Activated T-cell treated with anti-CD3 and anti-CD28 coated beads for 4 hours (primary cell): ENCODE results near the gene TCTA.
A peak's percentile ranks its signal among the peaks of the same experiment; 100 is the strongest.

Experiments
- DNase-seq: peaks from one replicate; pipeline ENCODE4 v3.0.0-alpha.2; 2020

The TCTA gene

DNA sequence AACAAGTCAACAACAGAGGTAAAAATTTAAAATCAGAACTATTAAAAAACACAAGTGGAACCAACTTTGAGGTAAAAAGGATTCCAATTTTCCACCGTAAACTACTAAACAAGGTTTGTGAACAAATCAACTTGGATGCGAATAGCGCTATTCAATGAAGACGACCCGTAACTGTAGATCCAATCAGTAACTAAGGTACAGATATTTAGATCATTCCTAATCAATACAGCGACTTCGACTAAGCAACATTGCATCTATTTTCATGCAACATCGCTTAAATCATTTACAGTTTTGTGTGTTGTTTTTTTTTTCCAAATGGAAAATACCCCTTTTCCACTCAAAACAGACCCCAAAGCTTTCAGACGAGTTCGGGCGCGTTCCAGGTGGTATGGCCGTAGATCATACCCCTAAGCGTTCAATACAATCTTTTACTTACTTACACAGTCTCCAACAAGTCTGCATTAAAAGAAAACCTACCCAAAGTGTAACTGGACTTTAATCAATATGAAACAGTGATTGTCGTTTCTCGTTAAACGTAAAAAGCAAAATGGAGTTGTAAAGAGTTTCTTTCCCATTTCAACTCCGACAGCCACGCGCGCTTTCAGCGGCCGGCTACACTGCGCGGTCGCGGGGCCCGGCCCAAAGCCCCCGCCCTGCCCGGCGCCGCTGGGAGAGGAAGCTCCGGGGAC, 1.2 kb upstream of the TCTA start:
- no peak for DNase-seq

DNA sequence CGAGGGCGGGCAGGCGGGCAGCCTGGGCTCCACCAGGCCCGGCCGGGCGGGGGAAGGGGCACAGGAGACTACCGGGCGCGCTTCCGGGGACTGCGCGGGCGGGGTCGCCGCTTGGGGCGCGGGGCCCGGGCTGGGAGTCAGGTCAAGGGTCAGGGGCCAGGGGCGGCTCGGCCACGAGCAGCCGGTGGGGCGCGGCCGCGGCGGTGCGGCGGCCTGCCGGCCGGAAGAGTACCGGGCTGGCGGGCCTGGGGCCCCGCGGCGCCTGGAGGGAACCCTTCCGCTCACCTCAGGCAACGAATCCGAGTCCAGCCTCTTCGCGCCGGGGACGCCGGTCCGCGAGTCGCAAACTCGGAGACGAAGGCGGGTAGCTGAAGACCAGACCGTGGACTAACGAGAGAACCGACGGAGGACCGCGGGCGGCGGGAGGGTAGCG, 672 bp upstream of the TCTA start:
- peak; percentile 19 for DNase-seq

- DNase-seq = no peak
Observed at GRCh38 chr3:49412632-49413337, 562 bp downstream of the TCTA start.

GRCh38 chr3:49413338-49413734, 1.1 kb downstream of the TCTA start:
- no peak for DNase-seq

DNA sequence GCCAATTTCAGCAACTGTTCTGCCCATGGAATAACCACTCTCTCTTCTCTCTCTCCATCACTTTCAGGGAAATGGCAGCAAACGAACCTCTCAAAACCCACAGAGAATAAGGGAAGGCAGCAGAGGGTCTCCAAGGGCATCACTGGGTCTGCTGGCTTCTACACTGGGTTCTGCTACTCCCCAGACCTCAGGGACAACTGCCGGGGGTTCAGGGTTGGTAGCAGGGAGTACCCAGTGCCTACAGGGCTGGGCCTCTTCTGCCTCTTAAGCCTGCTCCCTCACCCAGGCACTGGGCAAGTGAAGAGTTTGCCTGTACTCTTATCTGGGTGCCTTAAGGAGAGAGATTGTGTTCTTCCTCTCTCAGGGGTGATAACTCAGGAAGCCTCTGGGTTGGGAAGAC, 2.5 kb downstream of the TCTA start:
- DNase-seq = no peak

DNA sequence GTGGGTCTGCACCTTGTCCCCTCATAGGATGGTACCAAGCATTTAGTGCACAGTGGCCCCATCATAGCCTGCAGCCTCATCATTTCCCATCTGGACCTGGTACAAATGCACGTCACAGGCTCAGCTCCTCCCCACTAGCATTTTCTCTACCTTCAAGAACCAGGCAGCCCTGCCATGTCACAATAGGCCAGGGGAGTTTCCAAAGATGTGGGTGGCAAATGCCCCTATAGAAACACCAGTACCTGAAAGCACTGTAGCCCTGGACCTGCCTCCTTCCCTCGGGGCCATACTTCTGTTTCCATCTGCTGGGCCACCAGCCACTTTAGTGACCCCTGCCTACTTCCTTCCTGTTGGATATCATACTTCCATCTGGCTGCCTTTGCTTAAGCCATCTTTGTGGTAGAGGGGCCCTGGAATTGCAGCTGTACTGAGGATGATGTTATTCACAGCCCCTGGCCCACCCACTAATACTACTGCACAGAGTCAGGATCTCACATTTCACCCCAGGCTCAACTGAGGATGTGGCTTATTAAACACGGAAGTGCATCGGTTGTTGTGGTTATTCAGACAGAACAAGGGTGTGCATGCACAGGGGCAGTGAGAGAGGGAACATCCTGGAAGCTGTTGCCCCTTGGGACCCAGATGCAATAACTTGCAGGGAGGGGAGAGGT, 3.8 kb downstream of the TCTA start:
- DNase-seq = peak; percentile 42

GRCh38 chr3:49416867-49417266, 4.6 kb downstream of the TCTA start:
- no peak for DNase-seq

GRCh38 chr3:49417516-49418120, 5.4 kb downstream of the TCTA start:
- DNase-seq = no peak

DNA sequence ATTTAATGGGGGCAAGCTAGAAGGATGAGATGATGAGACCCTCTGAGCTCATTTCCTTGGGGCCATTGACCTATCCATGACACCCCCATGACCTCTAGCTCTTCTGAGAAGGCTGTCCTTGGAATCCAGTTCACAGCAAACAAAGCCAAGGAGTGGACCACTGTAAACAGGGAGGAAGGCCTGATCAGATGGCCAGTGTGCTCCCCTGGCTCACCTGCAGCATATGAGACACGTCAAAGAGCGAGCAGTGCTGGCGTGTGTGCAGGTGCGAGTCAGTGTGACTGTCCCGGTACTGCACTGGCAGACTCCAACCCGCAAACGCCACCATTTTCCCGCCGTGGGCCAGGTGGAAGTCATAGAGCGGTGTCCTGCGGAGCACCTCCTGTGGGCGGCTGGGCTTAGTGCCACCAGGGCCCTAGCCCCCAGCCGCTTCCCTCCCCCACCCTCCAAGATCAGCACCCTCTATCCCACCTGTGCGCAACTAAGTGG, 9.7 kb downstream of the TCTA start:
- no peak for DNase-seq

GRCh38 chr3:49422379-49423248, 10.4 kb downstream of the TCTA start, which contains the start of gene AMT:
AMT (minus strand) TSS chr3:49422473; CDS start chr3:49422450, 23 bp downstream.
- DNase-seq = no peak

DNA sequence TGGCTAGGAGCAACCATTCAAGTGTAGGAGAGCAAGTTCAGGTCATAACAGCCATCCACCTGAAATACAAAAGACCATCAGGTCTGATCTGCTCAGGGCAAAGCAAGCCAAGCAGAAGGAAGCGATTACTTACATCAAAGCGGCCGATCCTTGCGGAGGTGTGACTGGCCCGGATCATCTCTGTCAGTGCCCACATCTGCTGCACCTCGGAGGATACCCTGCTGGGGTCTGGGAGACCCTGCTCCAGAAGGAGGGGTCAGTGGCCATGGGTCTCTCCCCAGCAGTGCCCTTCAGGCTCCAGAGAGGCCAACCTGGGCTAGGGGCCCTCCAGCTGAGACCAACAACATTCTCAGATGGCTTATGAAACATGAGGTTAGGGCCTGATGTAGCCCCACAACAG, 12.6 kb downstream of the TCTA start:
- DNase-seq = no peak

DNA sequence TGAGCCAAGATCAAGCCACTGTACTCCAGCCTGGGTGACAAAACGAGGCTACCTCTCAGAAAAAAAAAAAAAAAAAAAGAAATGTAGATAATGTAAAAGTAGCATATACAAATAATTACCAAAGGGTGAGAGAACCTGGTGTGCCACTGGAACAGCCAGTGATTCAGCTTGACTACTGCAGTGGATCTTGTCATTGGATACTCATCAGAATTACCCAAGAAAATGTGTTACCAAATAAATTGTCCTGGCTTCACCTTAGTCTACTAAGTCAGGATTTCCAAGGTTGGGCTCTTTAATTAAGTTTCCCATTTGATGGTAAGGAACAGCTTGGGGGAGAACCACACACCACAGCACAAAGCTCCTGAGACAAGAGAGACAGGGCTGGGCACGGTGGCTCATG, 15.4 kb downstream of the TCTA start:
- DNase-seq = no peak

- DNase-seq = no peak
Observed at GRCh38 chr3:49428752-49429080, 16.5 kb downstream of the TCTA start.

DNA sequence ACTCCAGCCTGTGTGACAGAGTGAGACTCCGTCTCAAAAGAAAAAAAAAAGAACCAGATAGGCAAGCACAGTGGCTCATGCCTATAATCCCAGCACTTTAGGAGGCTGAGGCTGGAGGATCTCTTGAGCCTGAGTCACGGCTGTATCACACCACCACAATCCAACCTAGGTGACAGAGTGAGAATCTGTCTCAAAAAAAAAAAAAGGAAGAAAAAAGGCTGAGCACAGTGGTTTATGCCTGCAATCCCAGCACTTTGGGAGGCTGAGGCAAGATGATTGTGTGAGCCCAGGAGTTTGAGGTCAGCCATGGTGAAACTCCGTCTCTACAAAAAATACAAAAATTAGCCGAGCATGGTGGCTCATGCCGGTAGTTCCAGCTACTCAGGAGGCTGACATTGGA, 22.5 kb downstream of the TCTA start:
- no peak for DNase-seq

GRCh38 chr3:49445391-49445790, 33.2 kb downstream of the TCTA start:
- DNase-seq = no peak

- DNase-seq = no peak
Observed at GRCh38 chr3:49453621-49454020, 41.4 kb downstream of the TCTA start.

DNA sequence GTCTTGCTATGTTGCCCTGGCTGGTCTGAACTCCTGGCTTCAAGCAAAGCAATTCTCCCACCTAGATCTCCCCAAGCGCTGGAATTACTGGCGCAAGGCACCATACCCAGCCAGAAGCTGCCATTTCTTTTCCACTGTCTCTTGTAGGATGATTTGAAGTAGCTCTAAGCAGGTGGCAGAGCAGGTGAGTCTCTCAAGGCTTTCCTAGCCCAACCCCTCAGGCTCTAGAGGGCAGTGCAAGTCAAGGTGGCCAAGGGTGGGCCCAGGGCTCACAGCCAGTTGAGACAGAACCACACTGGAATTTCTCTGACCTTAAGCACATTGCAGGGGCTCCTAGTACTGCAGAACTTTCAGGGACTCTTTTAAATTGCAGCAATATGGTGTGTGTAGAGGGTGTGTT, 42.2 kb downstream of the TCTA start:
- DNase-seq = no peak

DNA sequence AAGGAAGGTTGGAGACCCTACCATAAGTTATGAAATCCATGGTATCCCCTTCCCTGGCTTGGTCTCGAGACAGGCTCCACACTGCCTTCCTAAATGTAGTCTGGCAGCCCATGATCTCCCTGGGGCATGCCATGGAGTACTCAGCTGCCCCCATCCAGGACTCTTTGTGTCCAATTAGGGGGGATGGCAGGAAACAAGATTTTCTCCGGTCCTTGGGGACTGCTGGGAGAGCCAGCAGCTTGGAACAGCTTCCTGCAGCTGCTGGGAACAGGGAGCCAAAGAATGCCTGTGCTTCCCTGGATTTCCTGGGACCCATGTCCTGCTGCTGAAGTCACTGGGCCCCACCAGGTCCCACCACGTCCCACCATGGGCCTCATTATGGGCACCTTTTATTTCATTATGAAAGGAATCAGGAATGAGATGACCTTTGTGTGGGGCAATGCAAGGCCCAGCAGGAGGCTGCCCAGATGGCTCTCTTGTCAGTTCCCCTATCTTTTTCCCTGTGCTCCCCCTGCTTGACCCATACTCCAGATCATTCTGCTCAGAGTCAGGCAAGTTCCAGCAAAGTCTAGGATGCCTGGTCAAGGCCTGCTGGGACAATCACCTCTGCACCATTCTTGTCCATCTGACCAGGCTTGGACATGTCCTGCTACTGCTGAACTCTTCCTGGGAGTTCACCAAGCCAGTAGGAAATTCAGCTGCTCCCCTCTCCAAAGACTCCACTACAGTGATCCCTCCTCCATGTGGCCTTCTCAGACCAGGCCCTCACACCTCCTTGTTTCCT, 42.9 kb downstream of the TCTA start:
- DNase-seq = no peak

- no peak for DNase-seq
Observed at GRCh38 chr3:49456466-49456865, 44.2 kb downstream of the TCTA start.

DNA sequence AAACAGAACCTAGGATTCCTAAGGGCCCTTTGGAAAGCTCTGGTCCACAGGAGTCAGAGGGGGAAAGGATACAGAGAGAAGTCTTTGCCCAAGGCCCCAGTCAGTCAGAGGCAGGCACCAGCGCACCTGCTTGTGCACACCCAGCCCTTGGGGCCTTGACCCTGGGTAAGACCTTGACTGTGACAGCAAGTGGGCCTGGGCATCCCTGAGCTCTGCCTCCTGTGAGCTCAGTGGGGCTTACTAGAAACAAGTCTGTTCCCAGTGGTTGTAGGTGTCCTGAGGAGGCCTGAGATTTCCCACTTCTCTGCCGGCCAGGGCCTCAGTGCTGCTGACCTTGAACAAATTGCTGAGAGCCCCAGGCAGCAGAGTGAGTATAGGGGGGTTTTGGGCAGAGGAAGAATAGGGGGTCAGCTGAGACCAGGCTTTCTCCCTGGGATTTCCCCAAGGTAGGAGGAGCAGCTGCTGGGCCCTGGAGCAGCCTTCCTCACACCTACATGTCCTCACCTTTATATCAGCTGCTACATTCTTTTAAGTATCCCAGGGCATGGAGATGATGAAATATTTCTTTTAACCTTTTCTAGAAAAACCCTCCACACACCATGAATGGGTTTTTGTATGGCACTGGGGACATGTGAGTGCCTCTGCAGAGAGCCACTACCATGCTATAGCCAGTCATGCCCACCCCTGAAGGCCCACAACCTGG, 48.1 kb downstream of the TCTA start:
- no peak for DNase-seq

DNA sequence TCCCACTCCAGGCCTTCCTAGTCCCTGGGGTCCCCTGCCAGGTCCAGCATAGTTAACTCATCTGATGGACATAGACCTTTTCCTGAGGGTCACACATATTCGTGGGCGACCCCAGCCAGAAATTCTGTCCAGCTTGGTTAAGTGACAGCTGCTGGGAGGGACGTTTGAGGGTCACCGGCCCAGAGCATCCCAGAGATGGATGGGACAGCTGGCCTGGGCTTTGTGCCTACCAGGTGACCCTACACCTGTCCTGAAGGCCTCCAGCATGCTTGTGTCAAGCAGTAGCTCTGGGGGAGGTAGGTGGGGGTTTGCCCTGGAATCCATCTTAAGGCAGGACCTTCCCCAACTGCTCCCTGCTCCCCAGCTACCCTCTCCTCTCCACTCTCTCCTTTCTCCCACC, 48.7 kb downstream of the TCTA start:
- no peak for DNase-seq
